ENCODE measurements around the gene NR2C2AP.

DNA sequence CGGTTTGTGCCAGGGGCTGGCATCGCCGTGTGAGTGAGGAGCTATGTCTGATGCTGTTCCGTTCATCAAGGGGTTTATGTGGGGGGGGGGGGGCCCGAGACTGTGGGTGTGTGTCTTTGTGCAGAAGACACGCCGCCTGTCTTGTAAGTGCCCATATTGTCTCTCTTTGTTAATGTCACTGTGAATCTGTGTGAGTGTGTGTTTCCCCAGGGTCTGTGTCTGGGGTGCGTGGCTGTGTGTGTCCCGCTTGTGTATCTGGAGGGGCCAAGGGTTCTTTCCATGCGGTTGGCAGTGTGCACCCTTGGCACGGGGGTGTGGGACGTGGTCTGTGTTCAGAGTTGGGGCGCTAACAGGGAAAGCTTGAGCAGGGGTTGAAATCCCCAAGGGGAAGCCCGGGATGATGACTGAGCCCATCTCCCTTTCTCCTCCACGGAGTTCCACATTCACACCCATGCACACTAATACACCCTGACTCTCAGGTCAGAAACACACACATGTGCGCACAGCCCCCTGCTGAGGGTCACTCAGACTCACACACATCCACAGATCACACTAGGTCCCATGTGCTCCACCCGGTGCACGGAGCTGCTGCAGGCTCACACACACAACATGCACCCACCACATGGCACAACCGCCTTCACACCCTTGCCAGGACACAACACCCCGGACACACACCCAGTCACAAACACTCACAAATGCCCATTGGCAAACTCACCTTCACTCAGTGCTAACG is 10.4 kb upstream of the NR2C2AP start:
- TF ChIP-seq, protein P1, sequence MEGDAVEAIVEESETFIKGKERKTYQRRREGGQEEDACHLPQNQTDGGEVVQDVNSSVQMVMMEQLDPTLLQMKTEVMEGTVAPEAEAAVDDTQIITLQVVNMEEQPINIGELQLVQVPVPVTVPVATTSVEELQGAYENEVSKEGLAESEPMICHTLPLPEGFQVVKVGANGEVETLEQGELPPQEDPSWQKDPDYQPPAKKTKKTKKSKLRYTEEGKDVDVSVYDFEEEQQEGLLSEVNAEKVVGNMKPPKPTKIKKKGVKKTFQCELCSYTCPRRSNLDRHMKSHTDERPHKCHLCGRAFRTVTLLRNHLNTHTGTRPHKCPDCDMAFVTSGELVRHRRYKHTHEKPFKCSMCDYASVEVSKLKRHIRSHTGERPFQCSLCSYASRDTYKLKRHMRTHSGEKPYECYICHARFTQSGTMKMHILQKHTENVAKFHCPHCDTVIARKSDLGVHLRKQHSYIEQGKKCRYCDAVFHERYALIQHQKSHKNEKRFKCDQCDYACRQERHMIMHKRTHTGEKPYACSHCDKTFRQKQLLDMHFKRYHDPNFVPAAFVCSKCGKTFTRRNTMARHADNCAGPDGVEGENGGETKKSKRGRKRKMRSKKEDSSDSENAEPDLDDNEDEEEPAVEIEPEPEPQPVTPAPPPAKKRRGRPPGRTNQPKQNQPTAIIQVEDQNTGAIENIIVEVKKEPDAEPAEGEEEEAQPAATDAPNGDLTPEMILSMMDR (conservative IDR thresholded peaks at IDR 0.05 in 1 of 2, IDR thresholded peaks at IDR 0.05 in 1 of 2; ENCODE audit: low read depth in 1 of 2, low read length in 2 of 2), result no peak
- TF ChIP-seq EZH2 (IDR thresholded peaks at IDR 0.05; ENCODE audit: low read length, missing control alignments), result no peak
